Gastroesophageal sphincter (tissue), 3 donors: ENCODE measurements around the gene PER2.

Source experiments
- CTCF ChIP-seq, 4 experiments: fragments of 200-600 bp in 2 of 4; fragments of 450-650 bp in 2 of 4; sonication (generic) in 1 of 4; IDR thresholded peaks; one replicate each; pipeline ENCODE4 v1.5.1; 2017 to 2019; ENCODE audit warnings: antibody characterized with exemption in 4 of 4, mild to moderate bottlenecking in 2 of 4, moderate library complexity in 2 of 4
- POLR2AphosphoS5 ChIP-seq: sonication (generic); formaldehyde crosslinking; IDR thresholded peaks from one replicate; pipeline ENCODE4 v1.6.1; 2017; ENCODE audit warnings: antibody characterized with exemption

- TF ChIP-seq CTCF (IDR thresholded peaks at IDR 0.05) = no peak
- no peak for TF ChIP-seq POLR2AphosphoS5
Measured at GRCh38 chr2:238256111-238256510, 32.3 kb downstream of the PER2 start.
